Activated naive CD4-positive, alpha-beta T cell treated with anti-CD3 and anti-CD28 coated beads, Interleukin-2, amount 10 ng/mL, durations not matched to agents 7 days and 5 days (primary cell): ENCODE data around the gene PRSS56.
"Not testable (repeated sequence)": the region's sequence is repeated elsewhere in the genome, so short reads cannot be mapped to it uniquely, and the experiment has no call there.

Experiments
- CTCF ChIA-PET: fragments of 350-600 bp; sonication (Branson Sonifier 250); formaldehyde crosslinking; loops from one replicate; lab custom pipeline; 2021; ENCODE audit warnings: antibody characterized with exemption; lab: Charles Lee
- DNase-seq: peaks from one replicate; pipeline ENCODE4 v3.0.0-alpha.2; 2020
- H3K27ac Mint-ChIP-seq: one replicate; pipeline ENCODE4 v1.8.0; 2021; ENCODE audit warnings: mild to moderate bottlenecking, moderate library complexity, mixed read lengths
- H3K27me3 Mint-ChIP-seq: one replicate; pipeline ENCODE4 v1.8.0; 2021; ENCODE audit warnings: mild to moderate bottlenecking, mixed read lengths
- H3K36me3 Mint-ChIP-seq: one replicate; pipeline ENCODE4 v1.8.0; 2021; ENCODE audit warnings: mixed read lengths
- H3K4me1 Mint-ChIP-seq: one replicate; pipeline ENCODE4 v1.8.0; 2021; ENCODE audit warnings: mixed read lengths
- H3K4me3 Mint-ChIP-seq: one replicate; pipeline ENCODE4 v1.8.0; 2021; ENCODE audit warnings: mild to moderate bottlenecking, moderate library complexity, mixed read lengths
- H3K9me3 Mint-ChIP-seq: one replicate; pipeline ENCODE4 v1.8.0; 2021; ENCODE audit warnings: mixed read lengths

The PRSS56 gene

DNA sequence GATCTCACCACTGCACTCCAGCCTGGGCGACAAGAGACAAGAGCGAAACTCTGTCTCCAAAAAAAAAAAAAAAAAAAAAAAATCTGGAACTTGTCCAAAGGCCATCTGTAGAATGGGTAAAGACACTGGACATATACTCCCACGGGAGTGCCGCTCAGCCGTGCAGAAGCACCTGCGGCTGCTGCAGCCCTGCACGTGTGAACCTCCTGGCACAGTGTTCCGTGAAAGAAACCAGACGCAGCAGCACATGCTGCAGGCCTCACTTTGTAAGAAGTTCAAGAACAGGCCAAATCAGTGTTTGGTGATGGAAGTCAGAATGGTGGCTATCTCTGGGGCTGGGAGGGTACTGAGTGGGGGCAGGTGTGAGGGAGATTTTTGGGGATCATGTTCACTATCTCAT is 12.2 kb downstream of the PRSS56 start:
- H3K4me1 Mint-ChIP-seq: peaks cover 14% of the 10 kb centered on the region
- DNase-seq: no peak
- H3K4me3 Mint-ChIP-seq: no peak overlapping the region
- CTCF ChIA-PET: no interaction called here
- no peaks in the 10 kb centered on the region for H3K36me3 Mint-ChIP-seq
- H3K27me3 Mint-ChIP-seq: peaks cover 50% of the 10 kb centered on the region
- no peak overlapping the region for H3K27ac Mint-ChIP-seq
- H3K9me3 Mint-ChIP-seq: peaks cover 5% of the 10 kb centered on the region

GRCh38 chr2:232532821-232533220 is 12.6 kb downstream of the PRSS56 start:
- Mint-ChIP-seq H3K27me3 (peaks cover 50% of the 10 kb centered on the region), H3K4me1 (peaks cover 14% of the 10 kb centered on the region)
- CTCF ChIA-PET, H3K27ac Mint-ChIP-seq, H3K4me3 Mint-ChIP-seq, DNase-seq, H3K9me3 Mint-ChIP-seq, H3K36me3 Mint-ChIP-seq: not testable (repeated sequence)

- CTCF ChIA-PET: no interaction called here
- no peak for DNase-seq
- Mint-ChIP-seq H3K9me3 (peaks cover 5% of the 10 kb centered on the region), H3K36me3 (no peaks in the 10 kb centered on the region), H3K4me3 (no peak overlapping the region), H3K27ac (no peak overlapping the region), H3K4me1 (peaks cover 8% of the 10 kb centered on the region), H3K27me3 (peaks cover 50% of the 10 kb centered on the region)
Measured at GRCh38 chr2:232533944-232534710, 13.9 kb downstream of the PRSS56 start.

- no peaks in the 10 kb centered on the region for H3K36me3 Mint-ChIP-seq
- no peak overlapping the region for H3K4me3 Mint-ChIP-seq
- H3K9me3 Mint-ChIP-seq: peaks cover 5% of the 10 kb centered on the region
- no peak overlapping the region for H3K27ac Mint-ChIP-seq
- no peak for DNase-seq
- peaks cover 57% of the 10 kb centered on the region for H3K27me3 Mint-ChIP-seq
- CTCF ChIA-PET: no interaction called here
- H3K4me1 Mint-ChIP-seq: peaks cover 5% of the 10 kb centered on the region
Measured at GRCh38 chr2:232534940-232535651, 14.9 kb downstream of the PRSS56 start.

DNA sequence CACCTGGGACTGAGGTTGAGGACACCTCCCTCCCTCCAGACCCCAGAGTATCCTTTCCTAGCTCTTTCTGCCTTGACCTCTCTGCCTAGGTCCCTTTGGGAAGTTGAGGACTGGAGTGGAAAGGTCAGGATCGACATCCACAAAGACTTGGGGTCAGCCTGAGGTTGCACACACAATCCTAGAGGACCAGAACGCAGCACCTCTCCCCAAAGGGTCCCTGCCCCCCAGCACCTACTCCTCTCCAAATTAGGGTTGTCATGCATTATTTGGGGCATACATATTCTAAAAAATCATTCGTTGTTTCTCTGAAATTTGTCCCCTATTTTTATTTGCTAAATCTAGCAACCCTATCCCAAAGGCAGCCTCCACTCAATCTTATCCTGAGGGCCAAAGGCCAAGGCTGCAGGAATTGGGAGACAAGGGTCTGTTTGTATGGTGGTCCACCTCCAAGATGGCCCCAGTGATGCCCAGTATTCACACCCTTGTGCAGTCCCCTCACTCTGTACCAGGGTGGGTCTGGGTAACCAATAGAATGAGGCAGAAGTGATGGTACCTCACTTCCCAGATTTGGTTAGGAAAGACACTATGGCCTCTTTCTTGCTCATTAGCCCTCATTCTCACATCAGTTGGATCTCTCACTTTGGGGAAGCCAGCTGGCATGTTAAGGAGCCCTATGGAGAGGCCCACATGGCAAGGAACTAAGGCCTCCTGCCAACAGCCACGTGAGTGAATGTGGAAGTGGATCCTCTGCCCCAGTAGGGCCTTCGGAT is 15.8 kb downstream of the PRSS56 start:
- Mint-ChIP-seq H3K4me3 (no peak overlapping the region), H3K27me3 (peaks cover 59% of the 10 kb centered on the region), H3K4me1 (peaks cover 5% of the 10 kb centered on the region), H3K36me3 (no peaks in the 10 kb centered on the region), H3K9me3 (peaks cover 5% of the 10 kb centered on the region), H3K27ac (no peak overlapping the region)
- DNase-seq: no peak
- CTCF ChIA-PET: no interaction called here

DNA sequence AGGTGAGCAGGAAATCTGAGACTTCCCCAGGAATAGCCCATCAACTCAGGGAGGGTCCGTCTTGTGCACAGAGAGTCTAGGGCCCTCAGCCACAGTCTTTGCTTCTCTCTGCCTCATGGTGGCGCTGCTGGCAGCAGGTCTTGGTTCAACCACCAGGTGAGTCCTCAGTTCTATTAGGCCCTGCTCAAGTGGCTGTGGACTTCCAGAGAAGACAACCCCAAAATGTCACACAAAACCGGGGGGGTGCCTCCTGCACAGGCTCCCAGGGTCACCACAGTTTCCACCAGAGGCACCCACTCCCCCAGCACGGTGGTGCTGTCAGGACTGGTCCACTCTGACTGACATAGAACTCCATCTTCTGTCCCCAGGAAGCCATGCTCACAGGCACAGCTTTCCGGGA is 16.9 kb downstream of the PRSS56 start:
- H3K27me3 Mint-ChIP-seq: peaks cover 59% of the 10 kb centered on the region
- CTCF ChIA-PET: interaction anchor here (1.2 kb wide), 1 partner anchor 9 kb away, joined by 3 read pairs; no protein-coding TSS in a partner anchor
- no peak for DNase-seq

GRCh38 chr2:232537499-232537898 is 17.3 kb downstream of the PRSS56 start:
- H3K27me3 Mint-ChIP-seq: peaks cover 59% of the 10 kb centered on the region
- no peak overlapping the region for H3K4me3 Mint-ChIP-seq
- no peaks in the 10 kb centered on the region for H3K36me3 Mint-ChIP-seq
- peaks cover 5% of the 10 kb centered on the region for H3K9me3 Mint-ChIP-seq
- DNase-seq: no peak
- H3K4me1 Mint-ChIP-seq: peaks cover 5% of the 10 kb centered on the region
- no peak overlapping the region for H3K27ac Mint-ChIP-seq
- CTCF ChIA-PET: interaction anchor here (1.2 kb wide), 1 partner anchor 8 kb away, joined by 3 read pairs; no protein-coding TSS in a partner anchor

More for the DNA sequence above, 16.9 kb downstream of the PRSS56 start:
- H3K27ac Mint-ChIP-seq: no peak overlapping the region
- H3K4me1 Mint-ChIP-seq: peaks cover 5% of the 10 kb centered on the region
- no peaks in the 10 kb centered on the region for H3K36me3 Mint-ChIP-seq
- H3K9me3 Mint-ChIP-seq: peaks cover 5% of the 10 kb centered on the region
- no peak overlapping the region for H3K4me3 Mint-ChIP-seq

DNA sequence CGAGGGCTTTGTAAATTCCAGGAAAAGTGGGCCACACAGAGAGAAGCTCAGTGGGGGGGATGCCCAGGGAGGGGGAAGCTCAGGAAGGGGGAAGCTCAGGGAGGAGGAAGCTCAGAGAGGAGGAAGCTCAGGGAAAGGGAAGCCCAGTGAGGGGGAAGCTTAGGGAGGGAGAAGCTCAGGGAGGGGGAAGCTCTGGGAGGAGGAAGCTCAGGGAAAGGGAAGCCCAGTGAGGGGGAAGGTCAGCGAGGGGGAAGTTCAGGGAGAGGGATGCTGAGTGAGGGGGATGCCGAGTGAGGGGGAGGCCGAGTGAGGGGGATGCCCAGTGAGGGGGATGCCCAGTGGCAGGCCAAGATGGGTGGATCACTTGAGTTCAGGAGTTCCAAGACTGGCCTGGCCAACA is 18.5 kb downstream of the PRSS56 start:
- no peaks in the 10 kb centered on the region for H3K36me3 Mint-ChIP-seq
- no peak overlapping the region for H3K4me3 Mint-ChIP-seq
- peaks cover 5% of the 10 kb centered on the region for H3K9me3 Mint-ChIP-seq
- peaks cover 5% of the 10 kb centered on the region for H3K4me1 Mint-ChIP-seq
- CTCF ChIA-PET: no interaction called here
- H3K27ac Mint-ChIP-seq: no peak overlapping the region
- H3K27me3 Mint-ChIP-seq: peaks cover 53% of the 10 kb centered on the region
- DNase-seq: no peak

DNA sequence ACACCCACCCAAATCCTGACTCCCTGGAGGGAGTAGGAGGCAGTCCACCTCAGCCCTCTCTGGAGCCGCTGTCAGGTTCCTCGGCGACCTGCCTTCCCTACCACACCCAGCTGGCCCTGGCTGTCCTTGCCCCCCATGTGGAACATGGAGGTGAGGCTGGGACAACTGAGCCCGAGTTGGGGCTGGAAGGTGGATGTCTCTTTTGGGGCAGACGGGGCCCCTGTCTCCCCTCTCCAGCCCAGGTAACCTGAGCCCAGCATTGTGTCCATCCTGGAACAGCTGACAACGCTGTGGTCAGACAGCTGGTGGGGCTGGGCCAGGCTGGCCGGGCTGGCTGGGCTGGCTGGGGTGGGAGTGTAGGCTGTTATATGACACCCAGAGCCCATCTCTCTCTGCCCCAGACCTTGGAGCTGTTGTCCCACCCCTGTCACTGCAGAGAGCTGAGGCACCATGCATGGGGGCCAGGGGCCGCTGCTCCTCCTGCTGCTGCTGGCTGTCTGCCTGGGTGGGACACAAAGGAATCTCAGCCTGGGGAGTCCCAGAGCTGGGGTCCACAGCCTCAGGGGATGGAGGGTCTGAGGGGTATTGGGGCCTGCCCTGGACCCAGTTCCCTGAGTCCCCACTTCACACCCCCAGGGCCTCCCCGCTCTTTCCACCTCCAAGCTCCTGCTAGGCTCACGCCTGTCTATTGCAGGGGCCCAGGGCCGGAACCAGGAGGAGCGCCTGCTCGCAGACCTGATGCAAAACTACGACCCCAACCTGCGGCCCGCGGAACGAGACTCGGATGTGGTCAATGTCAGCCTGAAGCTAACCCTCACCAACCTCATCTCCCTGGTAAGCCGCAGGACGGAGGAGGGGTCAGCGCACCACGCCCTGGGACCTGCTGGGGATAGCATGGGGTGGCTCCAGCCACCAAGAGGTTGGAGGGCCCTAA is 19.4 kb downstream of the PRSS56 start, which contains the start of gene CHRNG:
CHRNG (plus strand) TSS at position 395 of the 934 bp plus-strand sequence; CDS start at position 451, 56 bp downstream.
- peaks cover 5% of the 10 kb centered on the region for H3K9me3 Mint-ChIP-seq
- DNase-seq: no peak
- H3K4me3 Mint-ChIP-seq: no peak within 1 kb of the TSS
- no peak within 1 kb of the TSS for H3K27ac Mint-ChIP-seq
- peaks cover 49% of the 10 kb centered on the region for H3K27me3 Mint-ChIP-seq
- CTCF ChIA-PET: no interaction called here
- peaks cover 5% of the 10 kb centered on the region for H3K4me1 Mint-ChIP-seq
- no peaks in the 10 kb centered on the region for H3K36me3 Mint-ChIP-seq

- Mint-ChIP-seq H3K9me3 (peaks cover 5% of the 10 kb centered on the region), H3K4me1 (peaks cover 5% of the 10 kb centered on the region), H3K36me3 (peaks cover 1% of the 10 kb centered on the region), H3K27me3 (peaks cover 40% of the 10 kb centered on the region), H3K27ac (no peak overlapping the region), H3K4me3 (no peak overlapping the region)
- CTCF ChIA-PET: no interaction called here
- DNase-seq: no peak
Measured at GRCh38 chr2:232540441-232541041, 20.4 kb downstream of the PRSS56 start.

- DNase-seq: no peak
- H3K9me3 Mint-ChIP-seq: peaks cover 3% of the 10 kb centered on the region
- H3K4me1 Mint-ChIP-seq: peaks cover 9% of the 10 kb centered on the region
- peaks cover 7% of the 10 kb centered on the region for H3K36me3 Mint-ChIP-seq
- H3K27ac Mint-ChIP-seq: no peak overlapping the region
- H3K4me3 Mint-ChIP-seq: no peak overlapping the region
- peaks cover 38% of the 10 kb centered on the region for H3K27me3 Mint-ChIP-seq
- CTCF ChIA-PET: interaction anchor here (0.6 kb wide), 1 partner anchor 11 kb away, joined by 3 read pairs; no protein-coding TSS in a partner anchor
Measured at GRCh38 chr2:232541195-232541960, 21.2 kb downstream of the PRSS56 start.

DNA sequence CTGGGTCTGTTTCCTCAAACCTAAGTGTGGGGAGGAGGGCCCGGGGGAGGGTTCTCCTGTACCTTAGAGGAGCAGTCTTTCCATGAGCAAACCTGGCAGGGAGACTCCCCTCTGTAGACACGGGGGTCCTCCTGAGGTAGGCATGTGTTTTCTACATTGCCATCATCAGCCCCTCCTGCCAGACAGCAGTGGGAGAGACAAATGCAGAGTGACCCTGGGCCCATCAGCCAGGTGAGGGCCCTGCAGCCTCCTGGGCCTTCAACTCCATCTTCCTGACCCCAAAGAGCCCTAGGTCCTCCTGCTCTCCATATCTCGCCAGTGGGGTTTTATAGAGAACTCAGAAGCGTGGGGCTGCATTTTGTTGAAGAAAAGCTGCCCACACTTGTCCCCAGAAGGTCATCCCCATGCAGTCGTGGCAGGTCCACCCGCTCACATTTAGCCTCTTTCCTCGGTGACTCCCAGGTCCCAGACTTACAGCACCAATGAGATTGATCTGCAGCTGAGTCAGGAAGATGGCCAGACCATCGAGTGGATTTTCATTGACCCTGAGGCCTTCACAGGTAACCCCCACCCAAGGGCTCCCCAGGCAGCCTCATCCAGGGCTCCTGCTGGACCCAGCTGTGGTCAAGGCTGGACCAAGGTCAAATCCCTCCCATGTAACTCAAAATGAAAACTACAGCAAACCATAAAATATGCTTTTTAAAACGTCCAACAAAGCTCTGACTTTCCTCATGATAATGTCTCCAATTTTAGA is 21.9 kb downstream of the PRSS56 start:
- Mint-ChIP-seq H3K27ac (no peak overlapping the region), H3K9me3 (no peaks in the 10 kb centered on the region), H3K4me3 (no peak overlapping the region), H3K36me3 (peaks cover 12% of the 10 kb centered on the region), H3K27me3 (peaks cover 34% of the 10 kb centered on the region), H3K4me1 (peaks cover 13% of the 10 kb centered on the region)
- CTCF ChIA-PET: no interaction called here
- DNase-seq: no peak
